ENCODE data around the gene BACH2.
"Not testable (repeated sequence)": the region's sequence is repeated elsewhere in the genome, so short reads cannot be mapped to it uniquely, and the experiment has no call there.

Gene BACH2

DNA sequence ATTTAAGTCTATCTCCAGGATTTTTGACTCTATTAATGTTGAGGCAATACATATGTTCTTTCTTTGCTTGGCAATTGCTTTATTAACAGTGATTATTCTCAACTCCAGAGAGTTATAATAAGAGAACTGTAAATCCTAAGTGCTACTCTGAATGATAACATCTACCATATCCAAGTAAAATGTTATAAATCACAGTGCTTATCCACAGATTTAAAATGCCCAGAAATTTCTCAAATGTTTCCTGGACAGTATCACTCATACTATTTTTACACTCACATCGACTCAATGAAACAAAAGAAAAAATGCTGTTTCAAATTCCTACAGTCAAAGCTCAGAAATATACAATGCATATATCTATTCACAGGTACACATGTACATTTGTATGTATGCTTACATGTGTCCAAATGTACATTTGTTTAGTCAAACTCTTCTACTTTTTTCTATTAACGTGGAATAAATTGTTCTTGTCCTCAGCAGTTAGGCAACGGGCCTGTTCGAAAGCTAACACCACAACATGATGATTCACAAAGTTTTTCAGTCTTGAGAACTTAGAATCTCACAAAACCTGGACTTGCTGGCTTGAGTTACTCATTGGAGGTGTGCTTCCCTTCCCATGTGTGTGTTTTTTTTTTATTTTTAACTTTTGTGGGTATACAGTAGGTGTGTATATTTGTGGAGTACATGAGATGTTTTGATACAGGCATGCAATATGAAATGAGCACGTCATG lies 209.4 kb downstream of the BACH2 start:
- no peak for DNase-seq

- no peak for DNase-seq
These were observed 210.1 kb downstream of the BACH2 start for GRCh38 chr6:90086517-90086916.

GRCh38 chr6:90083891-90084290 lies 212.8 kb downstream of the BACH2 start:
- DNase-seq = no peak

DNA sequence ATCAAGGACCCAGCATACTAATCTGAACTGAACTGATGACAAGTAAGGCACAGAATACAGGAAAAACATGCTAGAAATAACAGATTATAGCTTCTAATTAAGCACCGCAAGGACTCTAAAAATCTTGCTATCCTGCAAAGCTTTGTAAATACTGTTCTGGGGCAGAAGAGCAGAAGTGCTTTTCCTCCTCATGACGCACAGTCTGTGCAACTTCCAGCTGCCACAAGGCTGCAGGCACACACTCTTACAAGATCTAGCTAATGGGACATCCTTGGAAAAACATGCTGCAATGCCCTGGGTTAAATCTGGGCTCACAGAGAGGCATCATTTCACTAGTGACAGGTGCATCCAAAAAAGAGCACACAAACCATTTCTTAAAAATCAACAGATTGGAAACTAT lies 213.8 kb downstream of the BACH2 start:
- no peak for DNase-seq

DNA sequence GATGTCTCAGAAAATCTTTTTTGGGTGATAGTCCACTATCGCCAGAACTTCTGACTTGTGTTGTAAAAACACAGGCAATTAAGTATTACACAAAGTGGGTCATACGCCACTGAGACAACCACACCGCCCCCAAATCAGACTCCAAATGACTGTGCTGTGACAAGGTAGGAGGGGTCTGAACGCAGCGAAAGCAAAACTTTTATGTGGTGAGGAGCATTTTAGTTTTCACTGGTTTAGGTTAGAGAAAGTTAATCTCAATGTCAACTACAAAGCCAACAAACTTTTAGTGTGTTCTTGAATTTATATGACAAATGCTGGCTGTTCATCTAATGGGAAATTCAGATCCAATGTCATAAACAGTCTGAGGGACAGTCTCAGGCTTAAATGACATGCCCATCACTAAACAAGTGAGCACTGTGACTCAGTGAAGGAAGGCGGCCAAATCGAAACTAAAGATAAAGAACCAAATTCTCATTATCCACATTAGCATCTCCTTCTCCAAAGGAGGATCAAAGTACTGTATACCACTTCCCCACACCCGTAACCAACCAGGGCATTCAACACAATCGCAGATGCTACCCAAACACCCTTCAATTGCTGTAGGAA lies 215.7 kb downstream of the BACH2 start:
- DNase-seq = no peak

DNA sequence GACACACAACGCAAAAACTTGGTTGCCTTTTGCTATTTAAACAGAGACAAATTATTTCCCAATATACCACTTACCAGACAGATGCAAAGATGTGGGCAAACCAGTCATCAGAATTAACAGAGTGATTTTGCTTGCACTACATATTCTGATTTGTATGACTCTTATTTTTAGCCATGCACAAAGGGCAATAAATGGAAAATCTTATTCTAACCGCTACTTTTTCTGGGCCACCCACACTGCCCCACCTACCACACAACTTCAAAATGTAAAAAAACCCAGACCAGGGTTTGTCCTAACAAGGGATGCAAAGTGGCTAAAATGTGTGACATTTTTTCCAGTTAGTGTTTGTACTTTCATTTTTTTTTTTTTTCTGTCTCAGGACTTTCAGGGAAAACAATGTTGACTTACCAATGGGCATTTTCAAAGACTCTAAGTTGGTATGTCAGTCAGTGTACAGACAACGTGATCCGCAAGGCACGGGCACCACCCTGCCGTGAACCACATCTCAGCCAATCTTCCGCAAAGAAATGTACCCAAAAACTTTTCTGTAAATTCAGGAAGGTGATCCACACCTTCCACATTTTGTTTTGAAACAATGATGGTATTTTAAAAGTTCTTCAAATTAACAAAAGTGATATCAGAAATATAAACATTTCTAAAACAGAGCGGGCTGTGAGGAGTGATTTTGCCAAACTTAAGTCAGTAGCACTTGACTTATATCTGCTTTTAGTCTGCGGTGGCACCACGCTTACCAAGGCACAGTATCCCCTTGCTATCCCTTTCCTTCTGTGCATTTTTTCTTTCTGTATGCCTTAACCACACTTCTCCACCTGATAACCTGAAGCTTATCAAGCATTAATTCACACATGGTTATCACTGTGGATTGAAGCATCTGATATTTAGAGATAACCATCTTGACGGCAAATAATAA lies 216.8 kb downstream of the BACH2 start:
- no peak for DNase-seq

DNA sequence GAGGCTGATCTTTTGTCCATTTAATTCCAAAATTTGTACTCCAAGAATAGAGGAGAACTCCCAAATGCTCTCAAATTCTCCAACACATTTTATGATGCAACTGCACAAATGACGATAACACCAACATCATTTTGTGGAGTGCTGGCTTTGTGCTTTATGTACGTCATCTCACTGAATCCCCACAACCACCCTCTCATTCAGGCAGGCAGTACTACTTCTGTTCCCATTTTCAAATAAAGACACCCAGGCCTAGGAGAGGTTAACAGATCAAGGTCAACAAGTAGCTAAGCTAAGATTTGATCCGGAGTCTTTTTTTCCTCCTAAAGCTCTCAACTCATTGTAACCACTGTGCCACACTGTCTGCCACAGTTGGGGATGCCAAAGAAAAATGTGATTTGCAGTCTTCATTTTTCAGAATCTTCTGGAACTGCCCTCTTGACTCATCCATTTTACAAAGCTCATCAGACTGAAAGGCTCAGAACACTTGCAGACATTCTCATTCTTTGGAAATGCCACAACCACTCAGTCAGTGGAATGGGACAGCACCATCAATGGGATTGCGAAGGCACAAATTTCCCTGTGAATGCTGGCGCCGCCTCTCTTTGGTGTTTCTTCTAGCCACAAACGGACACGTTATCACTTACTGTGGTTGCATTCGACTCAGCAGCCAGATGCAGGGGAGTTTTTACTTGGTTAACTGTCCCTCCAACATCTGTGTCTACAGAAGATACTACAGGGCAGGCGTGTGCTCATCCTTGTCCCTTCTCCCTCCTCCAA lies 217.9 kb downstream of the BACH2 start:
- DNase-seq = no peak

DNA sequence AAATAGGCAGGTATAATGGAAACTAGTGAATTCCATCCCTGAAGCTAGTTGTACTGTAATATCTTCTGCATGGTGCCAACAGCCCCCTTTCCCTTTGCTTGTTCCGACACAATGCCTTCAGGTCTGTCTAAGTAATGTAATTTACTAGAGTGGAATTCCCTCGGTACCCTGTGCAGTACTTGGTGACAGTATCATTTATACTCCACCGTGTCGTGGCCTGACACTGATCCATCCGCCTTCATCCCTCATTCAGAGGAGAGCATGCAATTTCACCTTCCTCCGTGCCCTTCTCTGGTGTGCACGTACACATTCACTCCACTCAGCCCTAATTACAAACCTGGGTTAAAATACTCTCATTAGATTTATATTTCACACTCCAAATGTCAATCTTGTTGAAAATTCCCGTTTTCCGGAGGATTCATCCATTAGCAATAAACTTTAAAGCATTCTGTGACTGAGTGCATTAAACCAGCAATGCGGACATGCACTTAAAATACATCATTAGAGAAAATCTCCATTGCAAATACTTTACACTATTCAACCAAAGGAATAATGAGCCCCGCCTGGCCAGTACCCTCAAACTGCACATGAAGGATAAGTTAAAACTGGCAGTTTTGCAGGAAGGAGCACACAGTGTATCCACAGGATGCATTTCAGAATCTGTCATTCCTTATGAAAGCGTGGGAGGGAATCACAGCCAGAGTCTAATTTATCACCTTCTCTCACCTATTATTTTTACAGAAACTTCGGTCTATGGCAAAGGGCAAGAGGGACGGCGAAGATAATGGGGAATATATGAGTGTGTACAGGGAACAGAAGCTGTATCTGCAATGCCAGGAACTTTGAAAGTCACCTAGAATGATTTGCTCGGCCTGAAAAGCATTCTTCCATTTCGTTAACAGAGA lies 219.9 kb downstream of the BACH2 start:
- no peak for DNase-seq

- no peak for DNase-seq
These were observed 222.3 kb downstream of the BACH2 start for GRCh38 chr6:90074161-90074850.

DNA sequence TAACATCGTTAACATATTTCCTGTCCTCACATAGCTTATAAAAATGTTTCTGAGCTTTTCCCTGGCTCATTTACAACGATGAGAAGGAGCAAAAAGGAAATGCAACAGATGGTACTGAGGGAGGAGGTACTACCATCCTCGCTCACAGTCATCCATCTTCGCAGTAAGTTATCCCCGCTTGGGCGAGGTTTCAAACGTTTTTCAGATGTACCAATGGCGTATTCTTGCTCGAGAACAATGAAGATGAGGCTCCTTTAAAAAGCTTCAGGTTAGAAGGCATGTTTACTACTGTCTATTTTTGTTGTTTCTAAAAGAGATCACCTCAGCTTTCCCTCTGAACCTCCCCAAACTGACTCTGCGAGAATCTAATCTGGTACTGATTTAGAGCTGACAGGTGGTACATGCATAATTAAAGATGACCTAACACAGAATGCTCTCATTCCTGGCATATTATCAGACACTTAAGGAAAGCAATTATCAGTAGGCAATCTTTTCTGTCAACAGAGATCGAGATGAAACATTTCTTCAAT lies 223.6 kb downstream of the BACH2 start:
- DNase-seq = no peak

DNA sequence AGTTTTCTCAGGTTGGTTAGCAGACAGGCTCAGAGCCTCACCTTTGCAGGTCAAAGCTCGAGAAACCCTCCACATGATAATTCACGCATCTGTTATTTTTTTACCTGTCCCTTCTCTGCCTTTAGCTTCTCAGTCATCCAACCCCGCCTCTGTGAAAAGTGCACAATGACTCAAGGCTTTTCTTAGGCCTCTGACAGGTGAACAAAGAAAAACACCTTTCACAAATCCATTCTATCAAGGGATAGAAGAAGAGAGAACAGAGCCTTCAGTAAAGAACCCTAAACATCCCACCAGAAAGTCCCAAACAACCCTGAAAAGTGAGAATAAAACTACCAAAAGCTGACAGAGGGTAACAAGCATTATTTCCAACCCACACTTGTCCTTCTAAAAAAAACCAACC lies 224.1 kb downstream of the BACH2 start:
- DNase-seq = no peak

- no peak for DNase-seq
These were observed 227.7 kb downstream of the BACH2 start for GRCh38 chr6:90068703-90069523.

- DNase-seq = no peak
These were observed 228.4 kb downstream of the BACH2 start for GRCh38 chr6:90068264-90068663.

DNA sequence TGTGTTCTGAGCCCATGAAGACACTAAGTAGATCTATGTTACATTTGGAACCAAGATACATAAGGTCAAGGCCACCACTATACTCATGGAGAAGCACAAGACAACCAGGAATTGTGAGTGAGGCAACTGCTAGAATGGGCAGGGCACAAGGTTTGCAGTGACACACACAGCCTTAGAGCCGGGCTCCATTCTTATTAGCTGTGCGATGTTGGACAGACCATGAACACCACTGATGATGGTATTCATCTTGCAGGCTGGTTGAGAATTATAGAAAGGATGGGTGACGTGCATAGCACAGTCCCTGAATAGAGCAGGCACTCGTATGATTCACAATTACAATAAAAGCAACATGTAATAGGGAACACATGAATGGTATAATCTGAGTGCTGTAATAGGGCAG lies 229.9 kb downstream of the BACH2 start:
- no peak for DNase-seq

GRCh38 chr6:90065173-90065572 lies 231.5 kb downstream of the BACH2 start:
- DNase-seq = no peak

DNA sequence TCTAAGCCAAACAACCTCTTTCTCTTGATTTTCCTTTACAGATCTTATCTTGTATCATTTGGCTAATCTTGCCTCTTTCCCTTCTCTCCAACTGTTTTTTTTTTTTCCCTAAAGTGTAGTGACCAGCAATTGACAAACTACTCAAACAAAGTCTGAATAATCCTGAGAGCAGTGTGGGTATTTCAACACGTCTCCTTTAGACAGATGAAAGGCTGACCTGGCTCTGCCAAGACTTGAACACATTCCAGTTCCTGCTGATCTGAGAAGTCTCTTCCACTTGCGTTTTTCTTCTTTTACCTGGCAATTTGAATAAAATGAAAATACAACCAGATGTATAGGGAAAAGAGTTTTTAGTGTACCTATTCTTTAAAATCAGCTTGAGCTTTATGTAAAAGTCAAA lies 234.0 kb downstream of the BACH2 start:
- DNase-seq = no peak

DNA sequence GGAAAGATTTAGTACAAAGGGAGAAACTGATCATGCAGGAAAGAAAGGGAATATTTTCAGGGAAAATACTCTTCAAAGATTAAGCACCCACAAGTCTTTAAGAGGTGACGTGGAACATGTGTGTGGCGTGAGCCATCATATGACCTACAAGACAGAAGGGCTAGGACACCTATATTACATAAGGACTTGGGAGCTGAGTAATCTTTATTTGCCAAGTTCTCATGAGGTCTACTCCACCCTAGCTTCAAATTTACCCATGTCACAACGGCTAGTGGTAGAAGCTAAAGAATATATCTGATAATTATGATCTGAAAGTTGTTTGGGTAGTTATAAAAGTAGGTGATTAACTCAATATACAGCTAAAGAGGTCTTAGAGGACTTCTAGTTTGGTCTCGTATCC lies 234.6 kb downstream of the BACH2 start:
- no peak for DNase-seq

- not testable (repeated sequence) for DNase-seq
These were observed 237.5 kb downstream of the BACH2 start for GRCh38 chr6:90059178-90059577.

DNA sequence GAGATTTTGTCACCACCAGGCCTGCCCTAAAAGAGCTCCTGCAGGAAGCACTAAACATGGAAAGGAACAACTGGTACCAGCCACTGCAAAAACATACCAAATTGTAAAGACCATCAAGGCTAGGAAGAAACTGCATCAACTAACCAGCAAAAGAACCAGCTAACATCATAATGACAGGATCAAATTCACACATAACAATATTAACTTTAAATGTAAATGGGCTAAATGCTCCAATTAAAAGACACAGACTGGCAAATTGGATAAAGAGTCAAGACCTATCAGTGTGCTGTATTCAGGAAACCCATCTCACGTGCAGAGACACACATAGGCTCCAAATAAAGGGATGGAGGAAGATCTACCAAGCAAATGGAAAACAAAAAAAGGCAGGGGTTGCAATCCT lies 240.7 kb downstream of the BACH2 start:
- DNase-seq = not testable (repeated sequence)

GRCh38 chr6:90054193-90054592 lies 242.4 kb downstream of the BACH2 start:
- DNase-seq = not testable (repeated sequence)

Measured in right hindlimb (tissue), 1 donor.